Prostate gland (tissue), 2 donors: ENCODE results near the gene TMEM178B.

Experiments used
- CTCF ChIP-seq, 4 experiments: fragments of 200-600 bp in 2 of 4; fragments of 450-650 bp in 2 of 4; sonication (generic) in 2 of 4; IDR thresholded peaks; 1 replicate in 3 of 4; 2 replicates in 1 of 4; pipeline ENCODE4 v1.5.1; 2016 to 2019; ENCODE audit warnings: antibody characterized with exemption in 4 of 4, mild to moderate bottlenecking in 2 of 4, moderate library complexity in 2 of 4
- POLR2A ChIP-seq: fragments of 450-650 bp; IDR thresholded peaks from one replicate; pipeline ENCODE4 v1.6.1; 2016; ENCODE audit warnings: antibody characterized with exemption, mild to moderate bottlenecking
- POLR2AphosphoS5 ChIP-seq: sonication (generic); formaldehyde crosslinking; IDR thresholded peaks from one replicate; pipeline ENCODE4 v1.6.1; 2017; ENCODE audit warnings: antibody characterized with exemption

DNA sequence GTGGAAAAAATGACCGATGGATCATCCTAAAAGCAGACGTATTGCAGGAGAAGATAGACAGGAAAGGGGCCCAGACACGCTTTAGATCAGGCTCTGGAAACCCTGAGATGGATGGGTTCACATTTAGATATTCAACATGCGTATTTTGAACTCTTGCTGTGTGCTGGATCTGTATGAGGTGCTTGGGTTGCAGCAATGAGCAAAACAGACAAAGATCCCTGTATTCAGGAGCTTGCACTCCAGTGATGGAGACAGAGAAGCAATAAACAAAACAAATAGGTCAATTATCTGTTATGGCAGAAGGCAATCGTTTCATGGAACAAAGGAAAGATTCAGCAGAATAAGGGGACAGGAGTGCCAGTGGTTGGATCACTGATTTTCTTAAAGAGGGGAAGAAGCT, 275.5 kb downstream of the TMEM178B start:
- TF ChIP-seq POLR2A (no peak), CTCF (IDR thresholded peaks at IDR 0.05) (no peak), POLR2AphosphoS5 (no peak)
